A549 (cell line): ENCODE data around the gene ANKRD50. TPM values are rescaled to one million over a fixed set of nuclear protein-coding genes. Genes with fewer than 3 reads are reported as not detected.

Experiments
- ATAC-seq, 2 experiments: fragments of 200-7000 bp in 1 of 2; fragments of >200 bp in 1 of 2; cut with Nextera tagmentation in 1 of 2; cut with Tn5 transposase in 1 of 2; 3 replicates each; pipeline versions ENCODE4 v1.8.0 to v1.9.1; 2018 to 2020; ENCODE audit warnings: mild to moderate bottlenecking in 1 of 2, moderate library complexity in 1 of 2
- CTCF ChIA-PET: fragments of 300-600 bp; sonication (Branson Sonifier 250); formaldehyde crosslinking; extraction: SDS; loops from one replicate; lab custom pipeline; 2021; ENCODE audit warnings: antibody characterized with exemption, inconsistent platforms; lab: Yijun Ruan, JAX
- POLR2A ChIA-PET: fragments of 350-600 bp; formaldehyde crosslinking; extraction: SDS; loops from one replicate; lab custom pipeline; 2021; ENCODE audit warnings: antibody characterized with exemption, inconsistent platforms; lab: Yijun Ruan, JAX
- DNase-seq, 2 experiments: peaks; one replicate each; pipeline versions ENCODE4 v3.0.0 to v3.0.0-alpha.2; 2011 to 2016; ENCODE audit warnings: low read depth in 1 of 2, low spot score in 1 of 2
- FAIRE-seq: peaks from 2 replicates; lab custom pipeline; 2011; peaks lifted over from hg19 to GRCh38; lab: Jason Lieb, UNC
- H3K27ac ChIP-seq, 2 experiments: fragments of >200 bp; sonication (Bioruptor Twin); formaldehyde crosslinking; 3 replicates each; pipeline ENCODE4 v1.5.1; 2016 to 2017
- H3K4me1 ChIP-seq: fragments of >200 bp; sonication (Bioruptor Twin); formaldehyde crosslinking; 3 replicates; pipeline ENCODE4 v1.6.1; 2016
- H3K4me2 ChIP-seq: fragments of >200 bp; sonication (Bioruptor Twin); formaldehyde crosslinking; 3 replicates; pipeline ENCODE4 v1.6.1; 2016
- H3K4me3 ChIP-seq: fragments of >200 bp; sonication (Bioruptor Twin); formaldehyde crosslinking; 3 replicates; pipeline ENCODE4 v1.5.1; 2016
- H3K9me3 ChIP-seq: fragments of >200 bp; sonication (Bioruptor Twin); formaldehyde crosslinking; 3 replicates; pipeline ENCODE4 v1.6.1; 2016
- CBX8 ChIP-seq: fragments of 200-600 bp; sonication (generic); IDR thresholded peaks from 2 replicates; pipeline ENCODE4 v1.6.1; 2016
- CEBPB ChIP-seq, 2 experiments: fragments of >200 bp in 1 of 2; sonication (Bioruptor Twin) in 1 of 2; formaldehyde crosslinking in 1 of 2; IDR thresholded peaks; 2 replicates each; pipeline ENCODE4 v1.6.1; 2012 to 2016
- EHMT2 ChIP-seq: fragments of 200-600 bp; sonication (generic); IDR thresholded peaks from 2 replicates; pipeline ENCODE4 v1.6.1; 2016; ENCODE audit warnings: antibody characterized with exemption, low read depth, mild to moderate bottlenecking, moderate library complexity
- ESRRA ChIP-seq: fragments of 150-350 bp; IDR thresholded peaks from 2 replicates; pipeline ENCODE4 v1.6.1; 2014; ENCODE audit warnings: mild to moderate bottlenecking, low read length, borderline replicate concordance
- FOSL2 ChIP-seq, 2 experiments: fragments of 450-650 bp in 1 of 2; fragments of >200 bp in 1 of 2; sonication (Bioruptor Twin) in 1 of 2; formaldehyde crosslinking; IDR thresholded peaks; 2 replicates each; pipeline versions ENCODE4 v1.5.0 to v1.6.1; 2016 to 2020; ENCODE audit warnings: mild to moderate bottlenecking in 1 of 2, moderate library complexity in 1 of 2
- FOXS1 ChIP-seq: fragments of 250-450 bp; sonication (Bioruptor Pico); IDR thresholded peaks from 2 replicates; pipeline ENCODE4 v1.5.0; 2020; ENCODE audit warnings: mild to moderate bottlenecking, moderate library complexity
- HDAC2 ChIP-seq: fragments of 200-600 bp; sonication (generic); IDR thresholded peaks from 2 replicates; pipeline ENCODE4 v1.6.1; 2016
- HOXA7 ChIP-seq: fragments of 250-450 bp; sonication (Bioruptor Pico); IDR thresholded peaks from 2 replicates; pipeline ENCODE4 v1.5.0; 2020; ENCODE audit warnings: mild to moderate bottlenecking, moderate library complexity
- HOXB13 ChIP-seq: fragments of 250-450 bp; sonication (Bioruptor Pico); IDR thresholded peaks from 2 replicates; pipeline ENCODE4 v1.5.0; 2020; ENCODE audit warnings: low read depth, mild to moderate bottlenecking, moderate library complexity
- JUN ChIP-seq, 2 experiments: fragments of >200 bp; sonication (Bioruptor Twin); formaldehyde crosslinking; IDR thresholded peaks; 2 replicates in 1 of 2; 3 replicates in 1 of 2; pipeline ENCODE4 v1.6.1; 2016 to 2017
- JUNB ChIP-seq: fragments of >200 bp; sonication (Bioruptor Twin); formaldehyde crosslinking; IDR thresholded peaks from 2 replicates; pipeline ENCODE4 v1.6.1; 2016
- KDM1A ChIP-seq: fragments of 200-600 bp; sonication (generic); IDR thresholded peaks from 2 replicates; pipeline ENCODE4 v1.6.1; 2016; ENCODE audit warnings: low read depth, mild to moderate bottlenecking
- MYC ChIP-seq: IDR thresholded peaks from 2 replicates; pipeline ENCODE4 v1.6.1; 2012; ENCODE audit warnings: mild to moderate bottlenecking, inconsistent platforms, low read length, improper control_type of control experiment, borderline replicate concordance
- NFE2L2 ChIP-seq: fragments of 150-350 bp; conservative IDR thresholded peaks from 2 replicates; pipeline ENCODE4 v1.6.1; 2014; ENCODE audit warnings: low read length
- NPAS2 ChIP-seq: fragments of 250-450 bp; sonication (Bioruptor Pico); IDR thresholded peaks from 2 replicates; pipeline ENCODE4 v1.8.0; 2022; ENCODE audit warnings: mild to moderate bottlenecking, moderate library complexity, borderline replicate concordance
- NR3C1 ChIP-seq: fragments of >200 bp; sonication (Bioruptor Twin); formaldehyde crosslinking; IDR thresholded peaks from 3 replicates; pipeline ENCODE4 v1.6.1; 2017
- PHF8 ChIP-seq: fragments of 200-600 bp; sonication (generic); IDR thresholded peaks from 2 replicates; pipeline ENCODE4 v1.6.1; 2016; ENCODE audit warnings: low read depth, mild to moderate bottlenecking, antibody characterized with exemption, moderate library complexity, borderline replicate concordance
- POLR2A ChIP-seq: IDR thresholded peaks from 2 replicates; pipeline ENCODE4 v1.6.1; 2012; ENCODE audit warnings: mild to moderate bottlenecking, low read length
- POLR2AphosphoS2 ChIP-seq: conservative IDR thresholded peaks from 2 replicates; pipeline ENCODE4 v1.6.1; 2012; ENCODE audit warnings: low read length, improper control_type of control experiment, inconsistent platforms
- RAD21 ChIP-seq, 2 experiments: fragments of >200 bp in 1 of 2; sonication (Bioruptor Twin) in 1 of 2; formaldehyde crosslinking in 1 of 2; IDR thresholded peaks in 1 of 2; conservative IDR thresholded peaks in 1 of 2; 2 replicates in 1 of 2; 3 replicates in 1 of 2; pipeline ENCODE4 v1.6.1; 2012 to 2018; ENCODE audit warnings: inconsistent platforms in 1 of 2
- RARB ChIP-seq: fragments of 250-450 bp; sonication (Bioruptor Pico); IDR thresholded peaks from 2 replicates; pipeline ENCODE4 v1.8.0; 2021; ENCODE audit warnings: mild to moderate bottlenecking, moderate library complexity
- RCOR1 ChIP-seq: fragments of 150-350 bp; IDR thresholded peaks from 2 replicates; pipeline ENCODE4 v1.6.1; 2014; ENCODE audit warnings: antibody characterized with exemption, low read length, low read depth
- RFX5 ChIP-seq: fragments of 450-650 bp; IDR thresholded peaks from 2 replicates; pipeline ENCODE4 v1.7.1; 2014; ENCODE audit warnings: antibody characterized with exemption, mild to moderate bottlenecking, moderate library complexity
- RNF2 ChIP-seq: fragments of 200-600 bp; sonication (generic); IDR thresholded peaks from 2 replicates; pipeline ENCODE4 v1.6.1; 2016; ENCODE audit warnings: low read depth, mild to moderate bottlenecking, antibody characterized with exemption, moderate library complexity, borderline replicate concordance
- TFCP2L1 ChIP-seq: fragments of 250-450 bp; sonication (Bioruptor Pico); IDR thresholded peaks from 2 replicates; pipeline ENCODE4 v1.5.0; 2021; ENCODE audit warnings: mild to moderate bottlenecking
- ZC3H11A ChIP-seq: fragments of 450-650 bp; IDR thresholded peaks from 2 replicates; pipeline ENCODE4 v1.6.1; 2014; ENCODE audit warnings: antibody characterized with exemption, mild to moderate bottlenecking
- ZNF302 ChIP-seq: fragments of 250-450 bp; sonication (Bioruptor Pico); IDR thresholded peaks from 2 replicates; pipeline ENCODE4 v1.9.0; 2021; ENCODE audit warnings: inconsistent platforms, mild to moderate bottlenecking, moderate library complexity
- WGBS: methylation state at CpG from one replicate; pipeline ENCODE4 v1.1.6; 2017; ENCODE audit errors: missing lambda C conversion rate; 5-methylcytosine and 5-hydroxymethylcytosine counted together
- polyA plus RNA-seq, 4 experiments: library from polyadenylated mRNA; depleted of rRNA in 3 of 4; stranded (reverse); fragments of >200 nt; fragmentation: RNase III in 1 of 4; extraction: RNeasy Plus Mini Kit Qiagen cat#74134 plus additional on column Dnase treatment in 1 of 4; gene quantifications; 2 replicates in 3 of 4; 3 replicates in 1 of 4; pipeline ENCODE4 v1.2.3, GENCODE V29; 2011 to 2017
- TF ChIP-seq, protein P1 (sequence below): IDR thresholded peaks from 2 replicates; pipeline ENCODE4 v1.6.1; 2012
- TF ChIP-seq, protein P2 (sequence below): IDR thresholded peaks from 2 replicates; pipeline ENCODE4 v1.6.1; 2012
- TF ChIP-seq, protein P3 (sequence below): fragments of >200 bp; sonication (Bioruptor Twin); formaldehyde crosslinking; IDR thresholded peaks from 2 replicates; pipeline ENCODE4 v1.6.1; 2016
- TF ChIP-seq, protein P4 (sequence below): fragments of 250-450 bp; sonication (Bioruptor Pico); IDR thresholded peaks from 2 replicates; pipeline ENCODE4 v1.5.0; 2021; ENCODE audit warnings: mild to moderate bottlenecking, moderate library complexity, borderline replicate concordance
- TF ChIP-seq, protein P5 (sequence below): fragments of 250-450 bp; sonication (Bioruptor Pico); IDR thresholded peaks from 2 replicates; pipeline ENCODE4 v1.5.0; 2020; ENCODE audit warnings: low read depth, mild to moderate bottlenecking, moderate library complexity

The ANKRD50 gene
- polyA plus RNA-seq, 2 of the 4 experiments (the other 2 are of a cell fraction): 6.5 to 13.0 TPM

DNA sequence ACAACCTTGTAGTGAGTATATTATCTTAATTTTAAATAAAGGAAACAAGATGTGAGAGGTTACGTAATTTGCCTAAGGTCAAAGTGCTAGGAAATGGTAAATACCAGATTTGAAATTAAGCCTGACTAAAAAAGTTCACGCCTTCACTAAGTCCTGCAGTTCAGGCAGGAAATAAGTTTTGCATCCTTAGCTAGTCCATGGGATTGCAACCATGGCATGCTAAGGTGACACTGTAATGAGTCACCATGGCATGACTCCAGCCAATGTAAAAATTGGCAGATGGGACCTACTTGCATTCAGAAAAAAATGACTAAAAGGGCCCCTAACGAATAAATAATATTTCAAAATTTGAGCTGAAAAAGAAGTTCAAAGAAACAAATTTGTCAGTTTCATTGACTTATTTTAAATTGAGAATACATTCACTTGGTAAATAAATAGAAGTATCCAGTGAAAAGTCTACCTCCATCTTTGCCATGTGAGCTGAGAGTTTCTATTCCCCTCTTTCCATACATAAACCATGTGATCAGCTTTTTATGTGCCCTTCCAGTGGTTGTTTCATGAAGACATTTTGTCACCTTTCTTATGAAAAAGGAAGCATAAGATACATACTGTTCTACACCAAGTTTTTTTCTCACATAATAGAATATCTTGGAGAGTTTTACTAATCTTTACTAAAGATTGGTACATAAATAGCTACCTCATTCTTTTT lies 72.4 kb downstream of the ANKRD50 start:
- Histone ChIP-seq H3K4me3 (no peak overlapping the region), H3K4me2 (peak overlapping the region; percentile 39), H3K27ac (0 out of 6 replicates have a peak overlapping the region, but pooled peaks of 1 of the 2 experiments have one; percentile 22), H3K9me3 (no peaks in the 10 kb centered on the region), H3K4me1 (peaks cover 37% of the 10 kb centered on the region)
- WGBS: 10% methylated on average over 3 of the region's 3 CpGs
- DNase-seq (peak; percentile 1 to 63), ATAC-seq (peak; percentile 72 to 80; a peak in 5 of 6 replicates), FAIRE-seq (no peak)
- ChIA-PET POLR2A (interaction anchor here (0.9 kb wide), 1 partner anchor 72 kb away, joined by 4 read pairs; the partner anchor contains the start of gene ANKRD50), CTCF (no interaction called here)
- TF ChIP-seq ESRRA: no peak
- no peak for TF ChIP-seq ZC3H11A
- TF ChIP-seq POLR2AphosphoS2: no peak
- TF ChIP-seq RFX5: no peak
- TF ChIP-seq PHF8: no peak
- TF ChIP-seq, protein P1, sequence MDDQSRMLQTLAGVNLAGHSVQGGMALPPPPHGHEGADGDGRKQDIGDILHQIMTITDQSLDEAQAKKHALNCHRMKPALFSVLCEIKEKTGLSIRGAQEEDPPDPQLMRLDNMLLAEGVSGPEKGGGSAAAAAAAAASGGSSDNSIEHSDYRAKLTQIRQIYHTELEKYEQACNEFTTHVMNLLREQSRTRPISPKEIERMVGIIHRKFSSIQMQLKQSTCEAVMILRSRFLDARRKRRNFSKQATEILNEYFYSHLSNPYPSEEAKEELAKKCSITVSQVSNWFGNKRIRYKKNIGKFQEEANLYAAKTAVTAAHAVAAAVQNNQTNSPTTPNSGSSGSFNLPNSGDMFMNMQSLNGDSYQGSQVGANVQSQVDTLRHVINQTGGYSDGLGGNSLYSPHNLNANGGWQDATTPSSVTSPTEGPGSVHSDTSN: no peak
- TF ChIP-seq, protein P2, sequence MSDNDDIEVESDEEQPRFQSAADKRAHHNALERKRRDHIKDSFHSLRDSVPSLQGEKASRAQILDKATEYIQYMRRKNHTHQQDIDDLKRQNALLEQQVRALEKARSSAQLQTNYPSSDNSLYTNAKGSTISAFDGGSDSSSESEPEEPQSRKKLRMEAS: no peak
- no peak for TF ChIP-seq HOXA7 (CRISPR knock-in tag)
- TF ChIP-seq EHMT2: no peak
- peak; percentile 61 for TF ChIP-seq FOSL2 (IDR thresholded peaks at IDR 0.05)
- peak; percentile 83 for TF ChIP-seq FOSL2 (CRISPR knock-in tag; IDR thresholded peaks at IDR 0.05)
- no peak for TF ChIP-seq CBX8
- TF ChIP-seq MYC: no peak
- TF ChIP-seq CEBPB (IDR thresholded peaks at IDR 0.05): peak in 1 of 2 experiments; percentile 51; a peak in 1 of 4 replicates
- TF ChIP-seq NFE2L2: no peak
- peak; percentile 79 for TF ChIP-seq JUNB
- no peak for TF ChIP-seq HDAC2
- no peak for TF ChIP-seq RAD21 (conservative IDR thresholded peaks at IDR 0.05 in 1 of 2, IDR thresholded peaks at IDR 0.05 in 1 of 2)
- no peak for TF ChIP-seq RNF2
- TF ChIP-seq ZNF302 (CRISPR knock-in tag): no peak

DNA sequence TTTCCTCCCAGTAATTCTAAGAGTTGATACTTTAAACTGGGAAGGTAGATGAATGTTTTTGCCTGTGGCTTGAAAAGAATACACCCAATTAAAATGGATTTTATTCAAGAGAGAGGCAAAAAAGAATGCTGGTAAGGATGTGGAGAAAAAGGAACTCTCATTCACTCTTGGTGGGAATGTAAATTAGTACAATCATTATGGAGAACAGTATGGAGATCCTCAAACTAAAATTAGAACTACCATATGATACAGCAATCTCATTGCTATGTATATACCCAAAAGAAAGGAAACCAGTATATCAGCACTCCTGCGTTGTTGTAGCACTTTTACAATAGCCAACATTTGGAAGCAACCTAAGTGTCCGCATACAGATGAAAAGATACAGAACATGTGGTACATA lies 75.2 kb downstream of the ANKRD50 start:
- H3K4me1 ChIP-seq: peaks cover 40% of the 10 kb centered on the region
- no peak for FAIRE-seq
- TF ChIP-seq NR3C1: no peak
- no peak for TF ChIP-seq HOXB13 (CRISPR knock-in tag)
- no peak for TF ChIP-seq KDM1A
- TF ChIP-seq, protein P3, sequence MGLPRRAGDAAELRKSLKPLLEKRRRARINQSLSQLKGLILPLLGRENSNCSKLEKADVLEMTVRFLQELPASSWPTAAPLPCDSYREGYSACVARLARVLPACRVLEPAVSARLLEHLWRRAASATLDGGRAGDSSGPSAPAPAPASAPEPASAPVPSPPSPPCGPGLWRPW: no peak
- TF ChIP-seq, all 56 proteins: peak for 0
- CTCF ChIA-PET: no interaction called here
- Histone ChIP-seq H3K27ac (no peak overlapping the region), H3K4me2 (no peak overlapping the region), H3K4me3 (no peak overlapping the region), H3K9me3 (no peaks in the 10 kb centered on the region)
- no peak for ATAC-seq
- no peak for DNase-seq
- 97% methylated on average over 2 of the region's 2 CpGs for WGBS
- POLR2A ChIA-PET: no interaction called here

DNA sequence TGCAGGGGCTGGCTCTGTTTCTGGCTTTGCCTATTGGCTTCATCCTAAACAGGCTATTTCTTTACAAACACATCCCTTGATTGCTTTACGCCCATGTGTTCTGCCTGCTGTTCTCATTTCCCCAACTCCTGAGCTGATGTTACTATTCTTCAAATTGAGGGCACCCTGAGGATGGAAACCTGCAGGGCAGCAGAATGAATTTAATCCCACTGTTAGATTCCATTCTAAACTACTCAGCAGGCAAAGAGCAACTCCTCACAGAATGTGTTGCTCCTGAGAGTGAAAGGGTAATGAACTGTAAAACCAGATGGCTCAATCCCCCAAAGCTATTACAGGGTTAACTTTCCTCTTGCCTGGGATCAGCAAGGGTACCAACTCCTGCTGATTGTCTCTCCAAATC lies 75.7 kb downstream of the ANKRD50 start:
- CTCF ChIA-PET: no interaction called here
- peaks cover 39% of the 10 kb centered on the region for H3K4me1 ChIP-seq
- WGBS: 100% methylated on average over 1 of the region's 1 CpG
- 0 out of 6 replicates have a peak overlapping the region, but pooled peaks of 1 of the 2 experiments have one; percentile 14 for H3K27ac ChIP-seq
- DNase-seq: no peak
- ATAC-seq: no peak
- no peaks in the 10 kb centered on the region for H3K9me3 ChIP-seq
- FAIRE-seq: no peak
- H3K4me3 ChIP-seq: no peak overlapping the region
- H3K4me2 ChIP-seq: no peak overlapping the region
- POLR2A ChIA-PET: no interaction called here
- TF ChIP-seq NPAS2 (no peak), RFX5 (no peak), RARB (CRISPR knock-in tag) (no peak), PHF8 (no peak), RCOR1 (no peak), POLR2A (no peak), JUNB (no peak), TFCP2L1 (CRISPR knock-in tag) (no peak), RAD21 (conservative IDR thresholded peaks at IDR 0.05 in 1 of 2, IDR thresholded peaks at IDR 0.05 in 1 of 2) (no peak), ESRRA (no peak), EHMT2 (no peak), FOXS1 (CRISPR knock-in tag) (no peak), JUN (IDR thresholded peaks at IDR 0.05) (no peak)
- TF ChIP-seq, protein P4, sequence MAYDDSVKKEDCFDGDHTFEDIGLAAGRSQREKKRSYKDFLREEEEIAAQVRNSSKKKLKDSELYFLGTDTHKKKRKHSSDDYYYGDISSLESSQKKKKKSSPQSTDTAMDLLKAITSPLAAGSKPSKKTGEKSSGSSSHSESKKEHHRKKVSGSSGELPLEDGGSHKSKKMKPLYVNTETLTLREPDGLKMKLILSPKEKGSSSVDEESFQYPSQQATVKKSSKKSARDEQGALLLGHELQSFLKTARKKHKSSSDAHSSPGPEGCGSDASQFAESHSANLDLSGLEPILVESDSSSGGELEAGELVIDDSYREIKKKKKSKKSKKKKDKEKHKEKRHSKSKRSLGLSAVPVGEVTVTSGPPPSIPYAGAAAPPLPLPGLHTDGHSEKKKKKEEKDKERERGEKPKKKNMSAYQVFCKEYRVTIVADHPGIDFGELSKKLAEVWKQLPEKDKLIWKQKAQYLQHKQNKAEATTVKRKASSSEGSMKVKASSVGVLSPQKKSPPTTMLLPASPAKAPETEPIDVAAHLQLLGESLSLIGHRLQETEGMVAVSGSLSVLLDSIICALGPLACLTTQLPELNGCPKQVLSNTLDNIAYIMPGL (CRISPR knock-in tag): no peak
- TF ChIP-seq, protein P5, sequence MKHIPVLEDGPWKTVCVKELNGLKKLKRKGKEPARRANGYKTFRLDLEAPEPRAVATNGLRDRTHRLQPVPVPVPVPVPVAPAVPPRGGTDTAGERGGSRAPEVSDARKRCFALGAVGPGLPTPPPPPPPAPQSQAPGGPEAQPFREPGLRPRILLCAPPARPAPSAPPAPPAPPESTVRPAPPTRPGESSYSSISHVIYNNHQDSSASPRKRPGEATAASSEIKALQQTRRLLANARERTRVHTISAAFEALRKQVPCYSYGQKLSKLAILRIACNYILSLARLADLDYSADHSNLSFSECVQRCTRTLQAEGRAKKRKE (CRISPR knock-in tag): no peak
